NCI-H345 treated with DMSO at 0.1 percent for 48 hours (cell line): Measurements from ENCODE around the gene MAST2.
"Not testable (repeated sequence)": the region's sequence is repeated elsewhere in the genome, so short reads cannot be mapped to it uniquely, and the experiment has no call there.

ENCODE experiments used
- DNase-seq: peaks from one replicate; lab custom pipeline; 2025; ENCODE audit not compliant: unreplicated experiment; lab: John Stamatoyannopoulos, UW

MAST2 gene

GRCh38 chr1:45857101-45857700 lies 53.8 kb downstream of the MAST2 start:
- DNase-seq, result no peak

GRCh38 chr1:45857755-45858492 lies 54.5 kb downstream of the MAST2 start:
- DNase-seq, result not testable (repeated sequence)

- no peak for DNase-seq
These were observed 55.8 kb downstream of the MAST2 start for GRCh38 chr1:45859221-45859620.

- DNase-seq, result no peak
These were observed 58.6 kb downstream of the MAST2 start for GRCh38 chr1:45862008-45862407.

- no peak for DNase-seq
These were observed 59.8 kb downstream of the MAST2 start for GRCh38 chr1:45863218-45863617.

- DNase-seq, result no peak
These were observed 61.0 kb downstream of the MAST2 start for GRCh38 chr1:45864167-45865106.

- DNase-seq, result no peak
These were observed 64.4 kb downstream of the MAST2 start for GRCh38 chr1:45867697-45868348.

GRCh38 chr1:45868861-45869260 lies 65.4 kb downstream of the MAST2 start:
- DNase-seq, result no peak

GRCh38 chr1:45870500-45870899 lies 67.1 kb downstream of the MAST2 start:
- no peak for DNase-seq

- DNase-seq, result not testable (repeated sequence)
These were observed 68.9 kb downstream of the MAST2 start for GRCh38 chr1:45872173-45872801.

- peak; percentile 66 for DNase-seq
These were observed 72.7 kb downstream of the MAST2 start for GRCh38 chr1:45876000-45876617.

GRCh38 chr1:45877264-45877663 lies 73.9 kb downstream of the MAST2 start:
- no peak for DNase-seq

- DNase-seq, result no peak
These were observed 76.6 kb downstream of the MAST2 start for GRCh38 chr1:45879885-45880598.

- no peak for DNase-seq
These were observed 77.5 kb downstream of the MAST2 start for GRCh38 chr1:45880930-45881329.

- DNase-seq, result no peak
These were observed 80.2 kb downstream of the MAST2 start for GRCh38 chr1:45883658-45884057.

GRCh38 chr1:45884700-45885099 lies 81.3 kb downstream of the MAST2 start:
- DNase-seq, result no peak

GRCh38 chr1:45886229-45886628 lies 82.8 kb downstream of the MAST2 start:
- no peak for DNase-seq

- no peak for DNase-seq
These were observed 83.9 kb downstream of the MAST2 start for GRCh38 chr1:45887156-45887842.

GRCh38 chr1:45890078-45890477 lies 86.7 kb downstream of the MAST2 start:
- DNase-seq, result no peak
